OCI-LY7 (cell line): ENCODE results near the gene BRCA2.

Source experiments
- CTCF ChIP-seq: fragments of 200-600 bp; sonication (generic); conservative IDR thresholded peaks from 2 replicates; pipeline ENCODE4 v1.5.1; 2014; ENCODE audit warnings: mild to moderate bottlenecking, antibody characterized with exemption, low read length, moderate library complexity, mixed read lengths
- EZH2phosphoT487 ChIP-seq: fragments of 200-600 bp; sonication (generic); IDR thresholded peaks from 2 replicates; pipeline ENCODE4 v1.6.1; 2018; ENCODE audit warnings: low read depth, borderline replicate concordance, mild to moderate bottlenecking, mixed run types, antibody characterized with exemption, low read length, moderate library complexity, mixed read lengths

DNA sequence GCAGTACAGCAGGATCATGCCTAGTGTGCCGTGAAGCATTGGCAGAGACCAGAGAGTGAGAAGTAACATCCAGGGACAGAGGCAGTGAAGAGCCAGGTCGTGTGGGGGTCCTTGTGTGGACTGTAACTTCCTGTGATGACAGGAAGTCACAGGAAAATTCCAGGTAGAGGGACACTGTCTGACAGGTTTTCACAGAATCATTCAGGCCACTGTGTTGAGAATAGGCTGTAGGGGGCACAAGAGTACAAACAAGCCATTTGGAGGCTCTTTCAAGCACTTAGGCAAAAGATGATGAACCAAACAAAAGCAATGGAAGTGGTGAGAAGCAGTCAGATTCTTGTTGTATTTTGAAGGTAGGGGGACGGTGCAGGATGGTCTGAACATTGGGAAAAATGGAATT is 66.2 kb downstream of the BRCA2 start:
- TF ChIP-seq CTCF (peak; percentile 37; the same call in 1 of the 2 replicates), EZH2phosphoT487 (no peak)
